Peyer's patch (tissue), 4 donors: ENCODE results near the gene CFI. TPM values are rescaled to one million over a fixed set of nuclear protein-coding genes. Genes with fewer than 3 reads are reported as not detected.

Source experiments
- DNase-seq, 3 donors: peaks; one replicate each; pipeline ENCODE4 v3.0.0-alpha.2; 2017 to 2019
- H3K27ac ChIP-seq, 4 donors: fragments of 200-600 bp; sonication (generic); one replicate each; pipeline ENCODE4 v1.5.1; 2016 to 2019
- H3K27me3 ChIP-seq, 2 donors: fragments of 200-600 bp; sonication (generic); one replicate each; pipeline ENCODE4 v1.5.1; 2019
- H3K36me3 ChIP-seq, 3 donors: fragments of 200-600 bp; sonication (generic); one replicate each; pipeline ENCODE4 v1.5.1; 2016 to 2019
- H3K4me1 ChIP-seq, 4 donors: fragments of 200-600 bp; sonication (generic); one replicate each; pipeline ENCODE4 v1.5.1; 2016 to 2019
- H3K4me3 ChIP-seq, 4 donors: fragments of 200-600 bp; sonication (generic); 1 replicate in 3 of 4; 2 replicates in 1 of 4; pipeline ENCODE4 v1.5.1; 2016 to 2019; ENCODE audit warnings: mild to moderate bottlenecking in 1 of 4
- H3K9me3 ChIP-seq, 4 donors: fragments of 200-600 bp; sonication (generic); one replicate each; pipeline ENCODE4 v1.5.1; 2016 to 2019; ENCODE audit warnings: mild to moderate bottlenecking in 1 of 4
- POLR2A ChIP-seq, 2 donors: fragments of 450-650 bp; IDR thresholded peaks; one replicate each; pipeline ENCODE4 v1.5.1; 2017; ENCODE audit warnings: antibody characterized with exemption in 2 of 2, mild to moderate bottlenecking in 2 of 2, moderate library complexity in 2 of 2
- total RNA-seq, 4 donors: library from RNA; depleted of rRNA; stranded (reverse); fragments of >200 nt; gene quantifications; one replicate each; pipeline ENCODE4 v1.1.0, GENCODE V29; 2016
- TF ChIP-seq, protein P1 (sequence below), 6 experiments: fragments of 450-650 bp in 4 of 6; fragments of 200-600 bp in 2 of 6; sonication (generic) in 1 of 6; IDR thresholded peaks; one replicate each; pipeline ENCODE4 v1.5.1; 2017 to 2019; ENCODE audit warnings: antibody characterized with exemption in 6 of 6, mild to moderate bottlenecking in 3 of 6, moderate library complexity in 1 of 6

CFI gene
- total RNA-seq, 4 donors from 2014 or later: 7.0 to 20.5 (median 12.6) TPM

DNA sequence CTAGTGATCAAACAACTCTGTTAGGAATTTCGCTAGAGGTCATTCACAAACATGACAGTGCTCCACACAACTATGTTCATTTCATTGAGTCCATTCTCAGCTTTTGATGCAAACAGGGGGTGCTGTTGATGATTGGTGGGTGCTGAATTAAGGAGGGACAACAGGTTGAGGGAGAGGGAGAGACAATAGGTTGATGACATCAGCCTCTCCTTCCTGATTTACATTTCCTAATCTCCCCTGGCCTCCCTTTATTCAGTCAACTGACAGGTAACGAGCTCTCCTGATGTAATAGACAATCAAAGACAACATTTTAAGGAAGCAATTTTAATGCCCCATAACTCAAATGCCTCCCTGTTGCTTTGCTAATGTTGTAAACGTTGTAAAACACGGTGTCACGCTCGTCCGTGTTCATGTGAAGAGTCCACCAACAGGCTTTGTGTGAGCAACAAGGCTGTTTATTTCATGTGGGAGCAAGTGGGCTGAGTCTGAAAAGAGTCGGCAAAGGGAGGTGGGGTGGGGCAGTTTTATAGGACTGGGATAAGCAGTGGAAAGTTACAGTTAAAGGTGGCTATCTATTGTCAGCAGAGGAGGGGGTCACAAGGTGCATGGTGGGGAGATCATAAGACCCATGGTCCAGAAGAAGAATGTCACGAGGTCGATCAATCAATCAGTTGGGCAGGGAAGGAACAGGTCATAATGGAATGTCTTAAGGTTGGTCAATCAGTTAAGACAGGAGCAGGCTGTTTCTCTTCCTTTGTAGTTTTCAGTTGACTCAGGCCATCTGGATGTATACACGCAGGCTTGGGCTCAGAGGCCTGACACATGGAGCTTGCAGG lies 9.0 kb upstream of the CFI start:
- Histone ChIP-seq H3K4me1 (no peaks in the 10 kb centered on the region), H3K27me3 (no peaks in the 10 kb centered on the region), H3K36me3 (no peaks in the 10 kb centered on the region), H3K4me3 (no peak overlapping the region), H3K27ac (no peak overlapping the region), H3K9me3 (no peaks in the 10 kb centered on the region)
- TF ChIP-seq POLR2A (IDR thresholded peaks at IDR 0.05): no peak
- TF ChIP-seq, protein P1, sequence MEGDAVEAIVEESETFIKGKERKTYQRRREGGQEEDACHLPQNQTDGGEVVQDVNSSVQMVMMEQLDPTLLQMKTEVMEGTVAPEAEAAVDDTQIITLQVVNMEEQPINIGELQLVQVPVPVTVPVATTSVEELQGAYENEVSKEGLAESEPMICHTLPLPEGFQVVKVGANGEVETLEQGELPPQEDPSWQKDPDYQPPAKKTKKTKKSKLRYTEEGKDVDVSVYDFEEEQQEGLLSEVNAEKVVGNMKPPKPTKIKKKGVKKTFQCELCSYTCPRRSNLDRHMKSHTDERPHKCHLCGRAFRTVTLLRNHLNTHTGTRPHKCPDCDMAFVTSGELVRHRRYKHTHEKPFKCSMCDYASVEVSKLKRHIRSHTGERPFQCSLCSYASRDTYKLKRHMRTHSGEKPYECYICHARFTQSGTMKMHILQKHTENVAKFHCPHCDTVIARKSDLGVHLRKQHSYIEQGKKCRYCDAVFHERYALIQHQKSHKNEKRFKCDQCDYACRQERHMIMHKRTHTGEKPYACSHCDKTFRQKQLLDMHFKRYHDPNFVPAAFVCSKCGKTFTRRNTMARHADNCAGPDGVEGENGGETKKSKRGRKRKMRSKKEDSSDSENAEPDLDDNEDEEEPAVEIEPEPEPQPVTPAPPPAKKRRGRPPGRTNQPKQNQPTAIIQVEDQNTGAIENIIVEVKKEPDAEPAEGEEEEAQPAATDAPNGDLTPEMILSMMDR (IDR thresholded peaks at IDR 0.05): no peak
- DNase-seq: no peak

GRCh38 chr4:109809655-109810054 lies 7.9 kb upstream of the CFI start:
- H3K4me3 ChIP-seq: no peak overlapping the region
- no peaks in the 10 kb centered on the region for H3K27me3 ChIP-seq
- no peaks in the 10 kb centered on the region for H3K4me1 ChIP-seq
- TF ChIP-seq POLR2A (IDR thresholded peaks at IDR 0.05): no peak
- no peak for DNase-seq
- no peak overlapping the region for H3K27ac ChIP-seq
- no peaks in the 10 kb centered on the region for H3K9me3 ChIP-seq
- no peaks in the 10 kb centered on the region for H3K36me3 ChIP-seq

- peak in 1 of 3 donors; percentile 52 for DNase-seq
- H3K9me3 ChIP-seq: no peaks in the 10 kb centered on the region
- H3K36me3 ChIP-seq: no peaks in the 10 kb centered on the region
- H3K4me1 ChIP-seq: no peaks in the 10 kb centered on the region
- no peak overlapping the region for H3K27ac ChIP-seq
- no peak overlapping the region for H3K4me3 ChIP-seq
- no peak for TF ChIP-seq POLR2A (IDR thresholded peaks at IDR 0.05)
- TF ChIP-seq, protein P1 (IDR thresholded peaks at IDR 0.05): peak in 4 of 6 experiments; percentile 39 to 68 (median 66)
- H3K27me3 ChIP-seq: no peaks in the 10 kb centered on the region
Measured at GRCh38 chr4:109803924-109804571, 2.2 kb upstream of the CFI start.

DNA sequence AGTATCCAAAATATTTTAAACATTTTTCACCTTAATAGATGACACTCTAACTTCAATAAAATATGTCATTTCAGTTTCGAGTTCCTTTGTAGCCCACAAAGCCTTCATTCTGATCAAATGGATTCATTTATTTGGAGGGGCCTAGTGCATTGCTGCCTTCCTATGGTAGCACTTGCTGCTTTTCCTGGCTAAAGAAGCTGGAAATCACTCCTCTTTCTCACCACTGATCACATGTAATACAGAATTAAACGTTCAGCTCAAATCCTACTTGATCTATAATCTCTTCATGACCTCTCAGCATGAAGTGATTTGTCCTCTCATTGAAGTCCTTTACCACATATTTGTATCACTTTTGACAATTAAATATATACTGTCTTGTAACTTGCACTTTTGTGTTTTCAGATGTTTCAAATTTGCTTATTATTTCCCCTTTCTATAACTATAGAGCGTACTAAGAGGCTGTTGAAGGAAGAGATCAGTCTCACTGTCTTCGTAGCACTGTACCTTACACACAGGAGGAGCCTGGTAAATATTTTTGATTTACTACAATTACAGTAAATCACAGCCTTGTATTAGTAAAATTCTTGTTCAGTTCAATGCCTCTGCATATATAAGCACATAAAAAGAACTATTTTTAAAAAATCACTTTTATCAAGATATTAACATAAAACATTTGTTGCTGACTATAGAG lies 555 bp downstream of the CFI start:
- Histone ChIP-seq H3K4me3 (peak overlapping the region in 2 of 4 donors; percentile 15 to 24), H3K4me1 (no peaks in the 10 kb centered on the region), H3K27me3 (no peaks in the 10 kb centered on the region), H3K9me3 (no peaks in the 10 kb centered on the region), H3K36me3 (no peaks in the 10 kb centered on the region), H3K27ac (peak overlapping the region in 1 of 4 donors; percentile 15)
- no peak for DNase-seq
- TF ChIP-seq, protein P1 (IDR thresholded peaks at IDR 0.05): no peak
- no peak for TF ChIP-seq POLR2A (IDR thresholded peaks at IDR 0.05)

GRCh38 chr4:109798866-109799265 lies 2.9 kb downstream of the CFI start:
- H3K36me3 ChIP-seq: no peaks in the 10 kb centered on the region
- no peak overlapping the region for H3K27ac ChIP-seq
- no peaks in the 10 kb centered on the region for H3K27me3 ChIP-seq
- peaks cover 0 to 8% (median 0%) of the 10 kb centered on the region in 4 donors for H3K9me3 ChIP-seq
- no peak for DNase-seq
- TF ChIP-seq, protein P1 (IDR thresholded peaks at IDR 0.05): no peak
- TF ChIP-seq POLR2A (IDR thresholded peaks at IDR 0.05): no peak
- H3K4me3 ChIP-seq: no peak overlapping the region
- no peaks in the 10 kb centered on the region for H3K4me1 ChIP-seq
